ENCODE data around the gene MICAL2.

The MICAL2 gene

GRCh38 chr11:12258451-12258850 is 148.1 kb downstream of the MICAL2 start:
- DNase-seq, result no peak

GRCh38 chr11:12259956-12260355 is 149.6 kb downstream of the MICAL2 start:
- no peak for DNase-seq

- DNase-seq, result no peak
Measured at GRCh38 chr11:12260731-12261521, 150.5 kb downstream of the MICAL2 start.

- DNase-seq, result no peak
Measured at GRCh38 chr11:12261551-12261950, 151.2 kb downstream of the MICAL2 start.

GRCh38 chr11:12263141-12263693 is 152.8 kb downstream of the MICAL2 start:
- DNase-seq, result no peak

- DNase-seq, result no peak
Measured at GRCh38 chr11:12264361-12264760, 154.0 kb downstream of the MICAL2 start.

GRCh38 chr11:12266132-12266531 is 155.7 kb downstream of the MICAL2 start:
- DNase-seq, result no peak

GRCh38 chr11:12266943-12267342 is 156.6 kb downstream of the MICAL2 start:
- DNase-seq, result no peak

GRCh38 chr11:12267921-12268320 is 157.5 kb downstream of the MICAL2 start:
- DNase-seq, result no peak

GRCh38 chr11:12269104-12269441 is 158.7 kb downstream of the MICAL2 start:
- DNase-seq, result no peak

GRCh38 chr11:12269446-12270214 is 159.2 kb downstream of the MICAL2 start:
- no peak for DNase-seq

- no peak for DNase-seq
Measured at GRCh38 chr11:12270215-12270797, 159.9 kb downstream of the MICAL2 start.

GRCh38 chr11:12270817-12271216 is 160.4 kb downstream of the MICAL2 start:
- DNase-seq, result no peak

GRCh38 chr11:12271241-12271640 is 160.9 kb downstream of the MICAL2 start:
- no peak for DNase-seq

GRCh38 chr11:12271826-12272366 is 161.5 kb downstream of the MICAL2 start:
- DNase-seq, result no peak

- DNase-seq, result no peak
Measured at GRCh38 chr11:12272821-12273617, 162.6 kb downstream of the MICAL2 start.

- DNase-seq, result no peak
Measured at GRCh38 chr11:12273618-12273995, 163.2 kb downstream of the MICAL2 start.

- DNase-seq, result no peak
Measured at GRCh38 chr11:12274056-12274455, 163.7 kb downstream of the MICAL2 start.

- no peak for DNase-seq
Measured at GRCh38 chr11:12274558-12275197, 164.3 kb downstream of the MICAL2 start.

- DNase-seq, result no peak
Measured at GRCh38 chr11:12275818-12276217, 165.4 kb downstream of the MICAL2 start.

- no peak for DNase-seq
Measured at GRCh38 chr11:12276356-12276755, 166.0 kb downstream of the MICAL2 start.

Measured in stimulated activated CD4-positive, alpha-beta T cell treated with anti-CD3 and anti-CD28 coated beads, Interleukin-2, amount 100 ng/mL, for 24 hours (primary cell).